GM12878 (cell line): ENCODE results near the gene SARM1. TPM values are rescaled to one million over a fixed set of nuclear protein-coding genes. Genes with fewer than 3 reads are reported as not detected.

Experiments used
- microRNA-seq: library from miRNA; unstranded; fragments of <30 nt; microRNA quantifications from one replicate; pipeline ENCODE4, GENCODE V29; 2018
- polyA plus RNA-seq, 11 experiments: library from polyadenylated mRNA; depleted of rRNA in 4 of 11; unstranded in 6 of 11; stranded (reverse) in 5 of 11; fragments of >200 nt; fragmentation: Nextera tagmentation in 4 of 11; fragmentation: Illumina TruSeq in 1 of 11; extraction: Ambion mirVana in 4 of 11; extraction: Trizol in 1 of 11; gene quantifications; 1 replicate in 1 of 11; 2 replicates in 10 of 11; pipeline versions ENCODE4 v1.2.1 to v1.2.3, GENCODE V29; 2011 to 2016; ENCODE audit warnings: inconsistent platforms in 2 of 11, missing spikeins in 2 of 11, low read depth in 1 of 11
- total RNA-seq, 4 experiments: library from RNA; depleted of rRNA in 3 of 4; stranded (reverse); fragments of >200 nt in 3 of 4; fragmentation: Illumina TruSeq in 1 of 4; extraction: Trizol in 1 of 4; gene quantifications; 2 replicates each; pipeline versions ENCODE4 v1.2.1 to v1.2.3, GENCODE V29; 2013 to 2021

Gene SARM1
- total and polyA plus RNA-seq, 10 of the 15 experiments (the other 5 are each of a cell fraction or from before 2014, with no cell fraction given): 0.56 to 25.3 (median 11.9) TPM

Small RNA genes within 50 kb of the gene (microRNA-seq; reads per million reads assigned to microRNA genes)
- gene MIR4723: 0.94 reads per million

Other genes with a start within 250 kb of the SARM1 start
Only the 7 nearest of the 14 such genes appear.
- 116 and 130 TPM in 2 replicates for gene TMEM97, start 52.5 kb upstream of the SARM1 start, total RNA-seq (2014; rRNA removed)
- gene TMEM97, start 52.5 kb upstream of the SARM1 start, total RNA-seq (2014; rRNA removed; fragmentation: Illumina TruSeq; extraction: Trizol): 83.5 and 84.2 TPM in 2 replicates
- gene TMEM97, start 52.5 kb upstream of the SARM1 start, total RNA-seq (2021): 87.8 and 89.3 TPM in 2 replicates
- gene TMEM97, start 52.5 kb upstream of the SARM1 start, polyA plus RNA-seq (2011; rRNA removed): 96.8 and 100 TPM in 2 replicates
- gene TMEM97, start 52.5 kb upstream of the SARM1 start, polyA plus RNA-seq (2014; fragmentation: Illumina TruSeq; extraction: Trizol): 134 and 183 TPM in 2 replicates
- gene TMEM97, start 52.5 kb upstream of the SARM1 start, polyA plus RNA-seq (2014; fragmentation: Nextera tagmentation; extraction: Ambion mirVana): 100 to 1,000 TPM in 1 of 2 experiments, 10 to 100 TPM in 1; 58.0 to 130 TPM
- gene TMEM97, start 52.5 kb upstream of the SARM1 start, polyA plus RNA-seq (2014; rRNA removed): 62.4 and 63.1 TPM in 2 replicates
- 10 to 100 TPM; 81.0 to 83.1 TPM for gene TMEM97, start 52.5 kb upstream of the SARM1 start, polyA plus RNA-seq (2016; fragmentation: Nextera tagmentation; extraction: Ambion mirVana)
- 18.4 and 21.1 TPM in 2 replicates for gene IFT20, start 36.2 kb upstream of the SARM1 start, total RNA-seq (2014; rRNA removed)
- gene IFT20, start 36.2 kb upstream of the SARM1 start, total RNA-seq (2014; rRNA removed; fragmentation: Illumina TruSeq; extraction: Trizol): 16.8 and 17.8 TPM in 2 replicates
- 15.2 and 17.5 TPM in 2 replicates for gene IFT20, start 36.2 kb upstream of the SARM1 start, total RNA-seq (2021)
- gene IFT20, start 36.2 kb upstream of the SARM1 start, polyA plus RNA-seq (2011; rRNA removed): 25.2 and 36.0 TPM in 2 replicates
- gene IFT20, start 36.2 kb upstream of the SARM1 start, polyA plus RNA-seq (2014; fragmentation: Illumina TruSeq; extraction: Trizol): 19.9 and 21.2 TPM in 2 replicates
- gene IFT20, start 36.2 kb upstream of the SARM1 start, polyA plus RNA-seq (2014; fragmentation: Nextera tagmentation; extraction: Ambion mirVana): 10 to 100 TPM in 1 of 2 experiments, 1 to 10 TPM in 1; 9.4 to 13.1 TPM
- gene IFT20, start 36.2 kb upstream of the SARM1 start, polyA plus RNA-seq (2014; rRNA removed): 25.2 and 26.6 TPM in 2 replicates
- 10 to 100 TPM; 32.1 to 38.2 TPM for gene IFT20, start 36.2 kb upstream of the SARM1 start, polyA plus RNA-seq (2016; fragmentation: Nextera tagmentation; extraction: Ambion mirVana)
- 11.5 and 13.0 TPM in 2 replicates for gene TNFAIP1, start 35.9 kb upstream of the SARM1 start, total RNA-seq (2014; rRNA removed)
- gene TNFAIP1, start 35.9 kb upstream of the SARM1 start, total RNA-seq (2014; rRNA removed; fragmentation: Illumina TruSeq; extraction: Trizol): 7.0 and 7.9 TPM in 2 replicates
- 14.1 and 15.7 TPM in 2 replicates for gene TNFAIP1, start 35.9 kb upstream of the SARM1 start, total RNA-seq (2021)
- gene TNFAIP1, start 35.9 kb upstream of the SARM1 start, polyA plus RNA-seq (2011; rRNA removed): 9.6 and 15.9 TPM in 2 replicates
- gene TNFAIP1, start 35.9 kb upstream of the SARM1 start, polyA plus RNA-seq (2014; fragmentation: Illumina TruSeq; extraction: Trizol): 9.9 and 10.0 TPM in 2 replicates
- gene TNFAIP1, start 35.9 kb upstream of the SARM1 start, polyA plus RNA-seq (2014; fragmentation: Nextera tagmentation; extraction: Ambion mirVana): 1 to 10 TPM; 1.8 to 3.9 TPM
- 10.3 and 11.2 TPM in 2 replicates for gene TNFAIP1, start 35.9 kb upstream of the SARM1 start, polyA plus RNA-seq (2014; rRNA removed)
- 10 to 100 TPM; 14.9 to 16.9 TPM for gene TNFAIP1, start 35.9 kb upstream of the SARM1 start, polyA plus RNA-seq (2016; fragmentation: Nextera tagmentation; extraction: Ambion mirVana)
- 126 and 131 TPM in 2 replicates for gene POLDIP2, start 14.2 kb upstream of the SARM1 start, total RNA-seq (2014; rRNA removed)
- gene POLDIP2, start 14.2 kb upstream of the SARM1 start, total RNA-seq (2014; rRNA removed; fragmentation: Illumina TruSeq; extraction: Trizol): 63.9 and 69.2 TPM in 2 replicates
- gene POLDIP2, start 14.2 kb upstream of the SARM1 start, total RNA-seq (2021): 108 and 111 TPM in 2 replicates
- gene POLDIP2, start 14.2 kb upstream of the SARM1 start, polyA plus RNA-seq (2011; rRNA removed): 57.7 and 89.9 TPM in 2 replicates
- gene POLDIP2, start 14.2 kb upstream of the SARM1 start, polyA plus RNA-seq (2014; fragmentation: Illumina TruSeq; extraction: Trizol): 120 and 133 TPM in 2 replicates
- gene POLDIP2, start 14.2 kb upstream of the SARM1 start, polyA plus RNA-seq (2014; fragmentation: Nextera tagmentation; extraction: Ambion mirVana): 10 to 100 TPM; 22.8 to 36.9 TPM
- gene POLDIP2, start 14.2 kb upstream of the SARM1 start, polyA plus RNA-seq (2014; rRNA removed): 134 and 139 TPM in 2 replicates
- gene POLDIP2, start 14.2 kb upstream of the SARM1 start, polyA plus RNA-seq (2016; fragmentation: Nextera tagmentation; extraction: Ambion mirVana): 100 to 1,000 TPM; 180 to 196 TPM
- not detected in 2 replicates for gene SEBOX, start 6.5 kb upstream of the SARM1 start, total RNA-seq (2014; rRNA removed)
- gene SEBOX, start 6.5 kb upstream of the SARM1 start, total RNA-seq (2014; rRNA removed; fragmentation: Illumina TruSeq; extraction: Trizol): not detected in 2 replicates
- gene SEBOX, start 6.5 kb upstream of the SARM1 start, total RNA-seq (2021): not detected in 2 replicates
- gene SEBOX, start 6.5 kb upstream of the SARM1 start, polyA plus RNA-seq (2011; rRNA removed): not detected in 2 replicates
- not detected in 2 replicates for gene SEBOX, start 6.5 kb upstream of the SARM1 start, polyA plus RNA-seq (2014; fragmentation: Illumina TruSeq; extraction: Trizol)
- gene SEBOX, start 6.5 kb upstream of the SARM1 start, polyA plus RNA-seq (2014; fragmentation: Nextera tagmentation; extraction: Ambion mirVana): not detected
- gene SEBOX, start 6.5 kb upstream of the SARM1 start, polyA plus RNA-seq (2014; rRNA removed): not detected in 2 replicates
- gene SEBOX, start 6.5 kb upstream of the SARM1 start, polyA plus RNA-seq (2016; fragmentation: Nextera tagmentation; extraction: Ambion mirVana): not detected
- 0.44 TPM in 1 of 2 replicates, not detected in the other for gene VTN, start 1.4 kb upstream of the SARM1 start, total RNA-seq (2014; rRNA removed)
- gene VTN, start 1.4 kb upstream of the SARM1 start, total RNA-seq (2014; rRNA removed; fragmentation: Illumina TruSeq; extraction: Trizol): 0.32 TPM in 1 of 2 replicates, not detected in the other
- gene VTN, start 1.4 kb upstream of the SARM1 start, total RNA-seq (2021): 1.3 TPM in 2 replicates
- not detected in 2 replicates for gene VTN, start 1.4 kb upstream of the SARM1 start, polyA plus RNA-seq (2011; rRNA removed)
- 0.18 and 0.70 TPM in 2 replicates for gene VTN, start 1.4 kb upstream of the SARM1 start, polyA plus RNA-seq (2014; fragmentation: Illumina TruSeq; extraction: Trizol)
- gene VTN, start 1.4 kb upstream of the SARM1 start, polyA plus RNA-seq (2014; fragmentation: Nextera tagmentation; extraction: Ambion mirVana): under 1 TPM in 1 of 2 experiments, not detected in 1; 0.04 TPM
- gene VTN, start 1.4 kb upstream of the SARM1 start, polyA plus RNA-seq (2014; rRNA removed): 0.10 and 0.43 TPM in 2 replicates
- gene VTN, start 1.4 kb upstream of the SARM1 start, polyA plus RNA-seq (2016; fragmentation: Nextera tagmentation; extraction: Ambion mirVana): under 1 TPM in 1 of 2 experiments, not detected in 1; 0.13 TPM
- 3.7 and 6.8 TPM in 2 replicates for gene SLC46A1, start 34.5 kb downstream of the SARM1 start, total RNA-seq (2014; rRNA removed)
- 2.9 and 3.9 TPM in 2 replicates for gene SLC46A1, start 34.5 kb downstream of the SARM1 start, total RNA-seq (2014; rRNA removed; fragmentation: Illumina TruSeq; extraction: Trizol)
- gene SLC46A1, start 34.5 kb downstream of the SARM1 start, total RNA-seq (2021): 5.6 and 6.2 TPM in 2 replicates
- gene SLC46A1, start 34.5 kb downstream of the SARM1 start, polyA plus RNA-seq (2011; rRNA removed): 1.7 and 2.0 TPM in 2 replicates
- 4.1 and 7.1 TPM in 2 replicates for gene SLC46A1, start 34.5 kb downstream of the SARM1 start, polyA plus RNA-seq (2014; fragmentation: Illumina TruSeq; extraction: Trizol)
- gene SLC46A1, start 34.5 kb downstream of the SARM1 start, polyA plus RNA-seq (2014; fragmentation: Nextera tagmentation; extraction: Ambion mirVana): 1 to 10 TPM; 3.4 to 6.0 TPM
- gene SLC46A1, start 34.5 kb downstream of the SARM1 start, polyA plus RNA-seq (2014; rRNA removed): 3.4 and 4.7 TPM in 2 replicates
- 1 to 10 TPM; 3.9 to 6.9 TPM for gene SLC46A1, start 34.5 kb downstream of the SARM1 start, polyA plus RNA-seq (2016; fragmentation: Nextera tagmentation; extraction: Ambion mirVana)